CD4-positive, alpha-beta T cell (primary cell): Measurements from ENCODE around the gene PRDM16. TPM values are rescaled to one million over a fixed set of nuclear protein-coding genes. Genes with fewer than 3 reads are reported as not detected.
A peak's percentile ranks its signal among the peaks of the same experiment; 100 is the strongest.

Source experiments
- ATAC-seq: fragments of 200-7000 bp; cut with Tn5 transposase; one replicate; pipeline ENCODE4 v1.10.0; 2022; ENCODE audit warnings: mild to moderate bottlenecking; ENCODE audit not compliant: poor library complexity
- CTCF ChIA-PET: fragments of 350-600 bp; sonication (Branson Sonifier 250); formaldehyde crosslinking; loops from one replicate; lab custom pipeline; 2021; ENCODE audit warnings: antibody characterized with exemption, inconsistent platforms; lab: Charles Lee
- POLR2A ChIA-PET: fragments of 350-600 bp; sonication (Branson Sonifier 250); formaldehyde crosslinking; loops from one replicate; lab custom pipeline; 2021; ENCODE audit warnings: antibody characterized with exemption, inconsistent platforms; lab: Charles Lee
- DNase-seq, 14 experiments: peaks; one replicate each; pipeline ENCODE4 v3.0.0-alpha.2; 2013 to 2020; ENCODE audit warnings: mixed read lengths in 2 of 14
- H3K27ac ChIP-seq, 2 donors: one replicate each; pipeline versions ENCODE4 v1.5.1 to v1.7.0; 2013; ENCODE audit warnings: low read length in 2 of 2, low read depth in 1 of 2, mild to moderate bottlenecking in 1 of 2
- H3K27me3 ChIP-seq, 2 experiments: 1 replicate in 1 of 2; 2 replicates in 1 of 2; pipeline versions ENCODE4 v1.6.1 to v1.7.0; 2013; ENCODE audit warnings: low read length in 2 of 2, control low read depth in 1 of 2, mild to moderate bottlenecking in 1 of 2, moderate library complexity in 1 of 2; ENCODE audit not compliant: insufficient read depth in 2 of 2, control insufficient read depth in 1 of 2
- H3K36me3 ChIP-seq: one replicate; pipeline ENCODE4 v1.6.1; 2013; ENCODE audit warnings: low read length, control low read depth; ENCODE audit not compliant: insufficient read depth
- H3K4me1 ChIP-seq: one replicate; pipeline ENCODE4 v1.6.1; 2013; ENCODE audit warnings: low read length, control low read depth; ENCODE audit not compliant: insufficient read depth
- H3K4me3 ChIP-seq: one replicate; pipeline ENCODE4 v1.5.1; 2013; ENCODE audit warnings: mild to moderate bottlenecking, low read length, moderate library complexity
- H3K9me3 ChIP-seq, 2 experiments: 1 replicate in 1 of 2; 2 replicates in 1 of 2; pipeline versions ENCODE4 v1.6.1 to v1.7.0; 2013; ENCODE audit warnings: low read length in 2 of 2, mild to moderate bottlenecking in 2 of 2, control low read depth in 1 of 2, moderate library complexity in 1 of 2; ENCODE audit not compliant: control insufficient read depth in 1 of 2, insufficient read depth in 1 of 2
- H3K27ac Mint-ChIP-seq: one replicate; pipeline ENCODE4 v1.8.0; 2020; ENCODE audit warnings: mixed read lengths
- H3K27me3 Mint-ChIP-seq: one replicate; pipeline ENCODE4 v1.8.0; 2021; ENCODE audit warnings: mixed read lengths
- H3K36me3 Mint-ChIP-seq: one replicate; pipeline ENCODE4 v1.8.0; 2021; ENCODE audit warnings: low read depth, mixed read lengths
- H3K4me1 Mint-ChIP-seq: one replicate; pipeline ENCODE4 v1.8.0; 2021; ENCODE audit warnings: low read depth, mixed read lengths
- H3K4me3 Mint-ChIP-seq: one replicate; pipeline ENCODE4 v1.8.0; 2020; ENCODE audit warnings: mild to moderate bottlenecking, mixed read lengths
- H3K9me3 Mint-ChIP-seq: one replicate; pipeline ENCODE4 v1.8.0; 2020; ENCODE audit warnings: mixed read lengths
- intact Hi-C, 2 experiments: fragments of 100-400 bp; cut with DNase I in 1 of 2; cut with micrococcal nuclease in 1 of 2; formaldehyde crosslinking; loops; one replicate each; pipeline versions ENCODE4 v1.15.1 to v1.9.0; 2023 to 2025; cut with DNase I, micrococcal nuclease
- total RNA-seq, 174 experiments: library from RNA in 2 of 174; stranded (reverse) in 2 of 174; gene quantifications; one replicate each; pipeline ENCODE4 v1.2.3 and lab custom pipeline; 2021 to 2026
- TF ChIP-seq, protein P1 (sequence below): fragments of 200-600 bp; IDR thresholded peaks from one replicate; pipeline ENCODE4 v1.8.0; 2022; ENCODE audit warnings: antibody characterized with exemption, mild to moderate bottlenecking

PRDM16 gene
- total RNA-seq, 2 experiments from 2014 or later, result not detected

DNA sequence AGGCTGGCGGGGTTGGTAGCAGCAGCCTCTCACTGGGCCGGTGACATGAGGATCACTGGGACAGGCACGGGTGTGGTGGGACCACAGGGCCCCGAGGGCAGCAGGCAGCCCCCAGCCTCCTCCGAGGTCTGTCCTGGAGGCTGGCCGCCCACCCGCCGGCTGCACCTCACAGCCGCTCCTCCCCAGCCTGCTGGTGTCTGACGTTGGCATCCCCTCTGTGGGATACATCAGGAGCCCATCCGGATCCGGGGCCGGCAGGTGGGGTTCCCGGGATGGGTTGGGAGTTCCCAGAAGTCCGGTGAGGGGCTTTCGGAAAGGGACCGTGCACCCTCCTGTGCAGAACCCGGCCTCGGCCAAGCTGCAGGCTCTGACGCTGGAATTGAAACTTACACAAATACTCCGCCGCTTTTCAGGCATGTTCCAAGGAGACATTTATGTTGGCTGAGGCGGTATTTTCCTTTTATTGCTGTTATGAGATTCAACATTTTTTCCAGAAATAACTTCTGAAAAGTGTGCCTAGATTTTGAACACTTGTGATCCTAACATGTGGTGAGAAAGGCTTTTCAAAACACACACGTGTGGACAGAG is 243.4 kb downstream of the PRDM16 start:
- H3K9me3 ChIP-seq, result peaks cover 11 to 23% of the 10 kb centered on the region in 2 experiments
- H3K27ac Mint-ChIP-seq, result no peak overlapping the region
- peaks cover 8% of the 10 kb centered on the region for H3K4me1 Mint-ChIP-seq
- TF ChIP-seq, protein P1, sequence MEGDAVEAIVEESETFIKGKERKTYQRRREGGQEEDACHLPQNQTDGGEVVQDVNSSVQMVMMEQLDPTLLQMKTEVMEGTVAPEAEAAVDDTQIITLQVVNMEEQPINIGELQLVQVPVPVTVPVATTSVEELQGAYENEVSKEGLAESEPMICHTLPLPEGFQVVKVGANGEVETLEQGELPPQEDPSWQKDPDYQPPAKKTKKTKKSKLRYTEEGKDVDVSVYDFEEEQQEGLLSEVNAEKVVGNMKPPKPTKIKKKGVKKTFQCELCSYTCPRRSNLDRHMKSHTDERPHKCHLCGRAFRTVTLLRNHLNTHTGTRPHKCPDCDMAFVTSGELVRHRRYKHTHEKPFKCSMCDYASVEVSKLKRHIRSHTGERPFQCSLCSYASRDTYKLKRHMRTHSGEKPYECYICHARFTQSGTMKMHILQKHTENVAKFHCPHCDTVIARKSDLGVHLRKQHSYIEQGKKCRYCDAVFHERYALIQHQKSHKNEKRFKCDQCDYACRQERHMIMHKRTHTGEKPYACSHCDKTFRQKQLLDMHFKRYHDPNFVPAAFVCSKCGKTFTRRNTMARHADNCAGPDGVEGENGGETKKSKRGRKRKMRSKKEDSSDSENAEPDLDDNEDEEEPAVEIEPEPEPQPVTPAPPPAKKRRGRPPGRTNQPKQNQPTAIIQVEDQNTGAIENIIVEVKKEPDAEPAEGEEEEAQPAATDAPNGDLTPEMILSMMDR, result no peak
- no peaks in the 10 kb centered on the region for H3K36me3 Mint-ChIP-seq
- no peaks in the 10 kb centered on the region for H3K36me3 ChIP-seq
- ATAC-seq, result no peak
- peaks cover 22% of the 10 kb centered on the region for H3K27me3 Mint-ChIP-seq
- H3K9me3 Mint-ChIP-seq, result peaks cover 6% of the 10 kb centered on the region
- no peak for DNase-seq
- H3K4me1 ChIP-seq, result peaks cover 8% of the 10 kb centered on the region
- H3K4me3 Mint-ChIP-seq, result no peak overlapping the region
- no peak overlapping the region for H3K4me3 ChIP-seq
- CTCF ChIA-PET, result no interaction called here
- intact Hi-C loops, result no loop called here
- peaks cover 7 to 12% of the 10 kb centered on the region in 2 experiments for H3K27me3 ChIP-seq
- no peak overlapping the region for H3K27ac ChIP-seq
- POLR2A ChIA-PET, result no interaction called here

DNA sequence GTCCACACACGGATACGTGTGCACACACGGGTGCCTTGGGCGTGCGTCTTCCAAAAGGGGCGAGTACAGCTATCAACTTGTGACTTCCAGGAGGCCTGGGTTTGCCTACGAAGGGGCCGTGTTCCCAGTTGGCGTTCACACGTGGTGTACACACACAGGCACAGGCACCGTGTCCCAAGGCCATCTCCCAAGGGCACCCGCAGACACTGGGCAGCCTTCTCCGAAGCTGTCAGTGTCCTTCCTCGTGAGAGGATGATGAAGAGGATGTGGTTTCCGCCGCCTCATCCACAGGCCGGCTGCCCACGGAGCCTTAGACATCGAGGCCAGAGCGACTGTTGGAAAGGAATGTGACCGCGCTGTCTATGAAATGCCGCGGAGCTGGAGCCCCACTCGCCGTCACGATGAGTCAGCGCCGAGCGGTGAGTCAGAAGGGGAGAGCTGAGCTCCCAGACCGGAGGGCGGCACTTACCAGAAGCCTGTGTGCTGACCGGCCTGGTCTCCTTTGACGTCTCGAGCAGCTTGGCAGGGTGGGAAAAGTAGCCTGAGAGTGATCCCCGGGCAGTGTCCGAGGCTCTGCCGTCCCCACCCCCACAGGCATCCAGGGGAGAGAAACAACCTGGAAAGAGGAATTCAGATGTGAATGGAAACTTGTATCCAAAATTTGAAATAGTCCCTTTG is 244.0 kb downstream of the PRDM16 start:
- no peaks in the 10 kb centered on the region for H3K36me3 ChIP-seq
- peaks cover 8% of the 10 kb centered on the region for H3K4me1 Mint-ChIP-seq
- H3K9me3 ChIP-seq, result peaks cover 11 to 29% of the 10 kb centered on the region in 2 experiments
- ATAC-seq, result no peak
- peaks cover 7 to 12% of the 10 kb centered on the region in 2 experiments for H3K27me3 ChIP-seq
- no peak overlapping the region for H3K4me3 Mint-ChIP-seq
- intact Hi-C loops, result no loop called here
- ChIA-PET CTCF (no interaction called here), POLR2A (no interaction called here)
- TF ChIP-seq, protein P1, result no peak
- H3K27ac ChIP-seq, result no peak overlapping the region
- peaks cover 22% of the 10 kb centered on the region for H3K27me3 Mint-ChIP-seq
- H3K36me3 Mint-ChIP-seq, result no peaks in the 10 kb centered on the region
- no peak overlapping the region for H3K4me3 ChIP-seq
- no peak overlapping the region for H3K27ac Mint-ChIP-seq
- DNase-seq, result peak in 3 of 14 experiments; percentile 10 to 48 (median 29)
- peaks cover 8% of the 10 kb centered on the region for H3K4me1 ChIP-seq
- peaks cover 6% of the 10 kb centered on the region for H3K9me3 Mint-ChIP-seq

DNA sequence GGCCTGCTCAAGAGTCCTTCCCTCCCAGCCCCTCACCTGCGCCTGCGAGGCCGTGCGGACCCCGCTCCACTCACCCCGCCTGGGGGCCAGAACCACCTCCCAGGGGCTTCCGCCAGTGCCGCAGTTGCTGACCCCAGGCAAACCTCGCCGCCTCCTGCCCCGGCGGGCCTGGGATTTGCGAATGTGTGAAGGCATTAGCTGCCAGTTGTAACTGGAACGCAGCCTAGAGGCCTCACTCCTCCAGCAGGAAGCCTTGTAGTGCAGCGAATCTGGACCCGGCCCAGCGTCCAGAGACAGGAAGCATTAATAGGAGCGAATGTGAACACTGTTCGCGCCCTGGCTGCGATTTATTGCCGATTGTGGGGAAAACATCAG is 244.6 kb downstream of the PRDM16 start:
- intact Hi-C loops, result no loop called here
- DNase-seq (no peak), ATAC-seq (no peak)
- no peak overlapping the region for H3K27ac Mint-ChIP-seq
- Histone ChIP-seq H3K4me3 (no peak overlapping the region), H3K36me3 (no peaks in the 10 kb centered on the region), H3K27me3 (peaks cover 7 to 12% of the 10 kb centered on the region in 2 experiments), H3K4me1 (peaks cover 8% of the 10 kb centered on the region), H3K9me3 (peaks cover 11 to 29% of the 10 kb centered on the region in 2 experiments), H3K27ac (no peak overlapping the region)
- CTCF ChIA-PET, result no interaction called here
- POLR2A ChIA-PET, result no interaction called here
- TF ChIP-seq, protein P1, result no peak
- no peak overlapping the region for H3K4me3 Mint-ChIP-seq
- H3K36me3 Mint-ChIP-seq, result no peaks in the 10 kb centered on the region
- peaks cover 22% of the 10 kb centered on the region for H3K27me3 Mint-ChIP-seq
- H3K4me1 Mint-ChIP-seq, result peaks cover 8% of the 10 kb centered on the region
- H3K9me3 Mint-ChIP-seq, result peaks cover 6% of the 10 kb centered on the region
